RPMI8226 (cell line): ENCODE results near the gene ZNHIT6.

ENCODE experiments used
- DNase-seq: peaks from one replicate; pipeline ENCODE4 v3.0.0-alpha.2; 2015

ZNHIT6 gene

DNA sequence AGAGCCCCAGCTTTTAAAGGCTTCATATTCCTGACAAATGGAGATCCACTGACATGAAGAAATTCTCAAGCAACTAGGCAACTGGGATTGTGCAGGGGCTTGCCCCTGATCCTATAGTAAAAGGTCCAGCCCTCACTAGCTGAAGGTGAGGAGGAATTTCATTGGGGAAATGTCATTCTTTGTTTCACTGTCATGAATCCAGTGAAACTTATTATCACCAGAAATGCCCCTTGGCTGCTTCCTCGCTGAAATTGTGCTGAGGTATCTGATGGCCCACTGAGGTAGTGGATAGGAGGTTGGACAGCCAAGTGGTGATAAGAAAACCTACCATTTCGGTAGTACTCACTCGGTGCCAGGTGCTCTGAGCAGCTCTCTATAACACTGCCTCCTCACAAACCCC is 91.5 kb downstream of the ZNHIT6 start:
- DNase-seq = no peak

DNA sequence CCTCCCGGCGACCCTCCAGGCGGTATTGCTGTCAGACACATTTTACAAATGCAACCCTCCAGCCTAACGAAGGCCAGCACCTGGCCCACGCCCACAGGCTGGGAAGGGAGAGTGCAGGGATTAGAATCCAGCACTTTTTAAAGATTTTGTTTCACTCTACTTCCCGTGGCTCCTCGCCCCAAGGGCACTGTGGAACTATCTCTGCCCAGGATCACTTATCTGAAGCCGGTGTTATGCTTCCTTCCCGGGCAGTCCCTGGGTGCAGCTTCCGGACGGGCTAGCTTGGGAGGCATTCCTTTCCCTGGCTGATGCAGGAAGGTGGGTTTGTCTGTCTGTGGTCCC is 91.9 kb downstream of the ZNHIT6 start:
- DNase-seq = no peak

DNA sequence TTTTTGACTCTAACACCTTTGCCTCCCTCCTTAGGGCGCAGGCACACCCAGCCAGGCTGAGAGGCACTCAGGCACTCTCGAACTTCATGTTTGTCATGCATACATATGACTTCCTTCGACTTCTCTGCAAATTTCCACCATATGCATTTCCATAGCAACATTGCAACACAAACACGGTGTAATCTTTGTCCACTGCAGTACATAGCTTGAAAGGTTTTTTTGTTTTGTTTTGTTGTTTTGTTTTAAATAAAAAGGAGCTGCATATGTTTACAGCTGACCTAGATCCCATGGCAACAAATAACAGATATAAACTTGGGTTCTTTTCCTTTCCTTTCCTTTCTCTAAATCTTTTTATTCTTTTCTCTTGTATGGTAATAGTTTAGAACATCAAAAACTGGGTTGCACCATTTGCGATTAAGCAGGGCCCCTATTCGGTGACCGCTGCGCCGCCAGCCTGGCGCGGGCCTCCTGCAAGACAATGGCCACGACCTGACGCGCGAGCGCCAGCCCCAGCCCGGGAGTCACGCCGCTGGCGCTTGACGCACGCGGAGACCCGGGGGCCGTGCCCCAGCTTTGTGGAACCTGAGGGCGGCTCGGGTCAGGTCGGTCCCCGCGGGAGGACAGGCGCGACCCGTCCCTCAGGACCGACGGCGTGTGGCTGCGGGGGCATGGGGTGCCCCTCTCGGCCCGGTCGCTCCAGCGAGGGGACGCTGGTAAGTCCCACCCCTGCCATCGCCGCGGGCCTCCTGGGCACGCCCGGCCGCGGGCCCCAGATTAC is 92.5 kb downstream of the ZNHIT6 start:
- no peak for DNase-seq

DNA sequence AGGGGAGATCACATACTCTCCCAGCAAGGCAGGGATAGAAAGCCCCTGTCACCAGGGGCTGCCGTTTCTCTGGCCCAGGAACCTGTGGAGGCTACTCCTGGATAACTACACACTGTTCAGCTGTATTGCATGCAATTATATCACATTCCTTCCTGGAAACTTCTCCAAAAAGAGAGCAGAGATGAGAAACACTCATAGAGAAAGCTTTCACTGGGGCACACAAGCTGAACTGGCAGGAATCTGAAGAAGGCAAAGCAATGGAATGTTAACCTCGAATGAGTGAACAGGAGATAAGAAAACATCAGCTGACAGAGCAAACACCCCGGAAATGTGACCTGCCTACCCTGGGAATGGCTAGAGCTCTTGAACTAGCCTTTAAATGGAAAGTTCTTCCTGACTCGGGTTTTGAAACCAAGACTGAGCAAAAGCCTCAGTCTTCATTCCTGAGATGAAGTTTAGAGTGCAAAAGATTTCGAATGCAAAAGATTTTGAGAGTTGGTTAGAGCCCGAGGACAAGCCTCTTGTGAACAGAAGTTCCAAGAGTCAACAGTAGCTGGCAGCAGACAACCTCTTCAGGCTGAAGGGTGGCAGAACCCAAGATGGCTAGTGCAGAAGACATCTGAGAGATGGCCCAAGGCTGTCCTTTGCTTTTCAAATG is 95.4 kb downstream of the ZNHIT6 start:
- no peak for DNase-seq

DNA sequence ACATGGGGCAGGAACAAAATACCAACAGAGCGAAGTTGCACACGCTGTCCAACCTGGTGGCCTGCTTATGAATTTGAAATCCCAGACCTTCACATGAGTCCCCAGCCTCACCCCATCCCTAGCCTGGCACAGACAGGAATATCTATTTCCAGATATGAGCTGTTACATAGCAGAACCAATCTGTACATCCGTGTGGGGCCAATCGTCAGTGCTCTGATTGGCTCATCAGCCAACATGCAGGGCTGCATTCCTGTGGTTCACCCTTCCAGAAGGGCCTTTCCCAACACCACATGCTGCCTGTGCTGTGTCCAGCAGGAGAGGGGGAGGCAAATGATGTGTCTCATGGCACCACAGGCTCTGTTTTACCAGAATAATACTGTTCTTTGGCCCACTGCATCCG is 96.4 kb downstream of the ZNHIT6 start:
- DNase-seq = no peak

DNA sequence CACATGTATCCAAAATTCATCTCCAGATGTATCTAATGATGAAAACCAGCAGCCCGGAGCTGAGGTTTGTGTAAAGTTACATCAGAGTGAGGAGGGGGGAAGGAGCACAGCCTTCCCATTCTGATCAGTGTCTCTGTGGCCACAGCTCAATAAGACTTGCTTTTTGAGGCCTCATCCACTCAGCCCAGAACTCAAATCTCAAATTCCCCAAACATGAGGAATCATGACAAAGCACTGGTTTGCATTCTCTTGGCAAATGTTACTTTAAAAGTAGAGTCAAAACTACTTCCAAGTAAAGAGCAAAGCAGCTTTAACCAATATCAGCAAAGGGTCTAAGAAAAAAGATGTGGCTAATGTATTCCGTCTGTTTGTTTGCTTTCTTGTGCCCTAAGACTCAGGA is 96.8 kb downstream of the ZNHIT6 start:
- no peak for DNase-seq

DNA sequence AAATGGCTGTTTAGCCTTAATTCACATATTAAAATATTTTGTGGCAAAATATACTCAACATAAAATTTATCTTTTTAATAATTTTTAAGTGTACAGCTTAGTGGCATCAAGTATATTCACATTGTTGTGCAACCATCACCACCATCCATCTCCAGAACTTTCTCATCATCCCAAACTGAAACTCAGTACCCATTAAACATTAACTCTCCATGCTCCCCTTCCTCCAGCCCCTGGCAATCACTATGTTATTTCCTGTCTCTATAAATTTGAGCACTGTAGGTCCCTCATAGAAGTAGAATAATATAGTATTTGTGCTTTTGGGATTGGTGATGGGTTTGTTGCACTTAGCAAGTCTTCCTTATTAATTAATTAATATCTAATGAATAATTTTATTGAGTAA is 98.3 kb downstream of the ZNHIT6 start:
- no peak for DNase-seq

DNA sequence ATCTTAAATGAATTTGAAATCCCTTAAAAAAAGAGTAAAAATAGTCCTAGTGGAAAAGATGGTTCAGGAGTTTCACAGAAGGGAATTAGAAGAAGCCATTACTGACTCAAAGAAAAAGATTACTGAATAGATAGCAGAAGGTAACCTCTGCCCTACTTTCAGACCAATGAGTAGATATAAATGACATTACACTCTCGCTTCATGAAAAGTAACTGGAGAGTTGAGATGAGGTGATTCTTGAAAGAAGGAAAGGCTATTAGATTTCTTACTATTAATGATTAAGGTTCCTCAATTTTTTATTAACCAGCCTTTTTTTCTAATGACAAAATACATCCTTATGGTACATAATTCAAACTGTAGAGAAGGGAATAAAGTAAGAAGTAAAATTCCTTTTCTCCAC is 99.4 kb downstream of the ZNHIT6 start:
- DNase-seq = no peak

DNA sequence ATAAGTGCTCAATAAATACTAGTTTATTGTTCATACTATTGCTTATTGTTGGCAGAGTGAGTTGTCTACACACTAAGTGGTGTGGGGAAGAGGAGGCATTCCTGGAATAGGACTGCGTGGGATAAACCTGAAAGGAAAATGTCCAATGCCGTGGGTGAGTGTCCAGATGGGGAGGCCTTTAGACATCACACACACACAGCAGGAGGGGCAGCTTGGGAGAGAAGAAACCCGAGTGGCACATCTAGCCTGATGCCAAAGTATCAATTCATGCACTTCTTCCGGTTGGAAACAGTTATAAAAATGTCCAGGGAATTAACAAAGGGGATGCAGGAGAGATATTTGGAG is 100.3 kb downstream of the ZNHIT6 start:
- no peak for DNase-seq

DNA sequence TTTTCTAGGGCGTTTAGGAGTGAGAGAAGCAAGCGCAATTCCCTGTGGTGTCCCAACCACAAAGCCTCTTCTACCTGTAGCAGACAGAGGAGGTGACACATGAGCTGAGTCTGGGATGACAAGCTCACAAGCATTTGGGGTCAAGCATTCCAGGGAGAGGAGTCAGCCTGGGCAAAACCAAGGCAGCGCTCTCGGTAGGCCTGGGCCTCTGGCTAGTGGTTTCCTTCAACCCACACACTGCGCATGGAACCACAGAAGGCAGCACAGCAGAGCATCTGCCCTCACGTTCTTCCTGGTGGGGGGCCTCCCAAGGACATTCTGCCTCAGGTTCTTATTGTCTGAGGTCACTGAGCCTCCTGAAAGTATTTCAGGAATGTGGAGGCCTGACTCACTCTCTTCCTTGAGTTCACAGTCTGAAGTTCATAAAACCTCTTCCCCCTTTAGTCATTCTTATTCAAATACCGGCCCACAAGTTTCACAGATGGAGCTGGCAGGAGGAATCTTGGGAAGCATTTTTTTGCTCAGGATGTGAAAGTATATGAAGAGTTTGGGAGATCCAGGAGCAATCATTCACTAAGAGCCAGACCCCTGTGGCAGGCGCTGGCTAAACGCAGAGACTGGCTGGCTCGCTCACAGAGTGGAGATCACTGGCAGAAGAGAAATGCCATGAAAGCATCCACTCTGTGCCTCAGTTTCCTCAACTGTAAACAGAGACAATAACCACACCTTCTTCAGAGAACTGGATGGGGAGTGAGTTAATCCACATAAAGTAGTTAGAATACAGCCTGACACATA is 100.9 kb downstream of the ZNHIT6 start:
- DNase-seq = no peak

DNA sequence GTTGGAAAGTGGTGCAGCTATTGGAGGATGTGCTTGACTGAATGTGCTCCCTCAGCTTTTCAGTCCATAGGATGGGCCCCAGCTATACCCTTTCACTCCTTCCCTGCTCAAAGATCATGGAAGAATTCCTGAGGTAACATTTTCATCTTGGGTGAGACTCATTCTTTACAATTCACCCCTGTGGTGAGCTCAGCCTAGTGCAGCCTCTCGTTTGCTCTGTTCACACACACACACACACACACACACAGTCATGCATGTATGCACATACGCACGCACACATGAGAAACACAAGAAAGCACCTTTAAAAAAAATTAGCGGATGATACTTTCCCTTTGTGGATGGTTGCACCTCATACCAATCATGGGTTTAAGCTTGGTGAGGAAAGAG is 101.8 kb downstream of the ZNHIT6 start:
- DNase-seq = no peak

DNA sequence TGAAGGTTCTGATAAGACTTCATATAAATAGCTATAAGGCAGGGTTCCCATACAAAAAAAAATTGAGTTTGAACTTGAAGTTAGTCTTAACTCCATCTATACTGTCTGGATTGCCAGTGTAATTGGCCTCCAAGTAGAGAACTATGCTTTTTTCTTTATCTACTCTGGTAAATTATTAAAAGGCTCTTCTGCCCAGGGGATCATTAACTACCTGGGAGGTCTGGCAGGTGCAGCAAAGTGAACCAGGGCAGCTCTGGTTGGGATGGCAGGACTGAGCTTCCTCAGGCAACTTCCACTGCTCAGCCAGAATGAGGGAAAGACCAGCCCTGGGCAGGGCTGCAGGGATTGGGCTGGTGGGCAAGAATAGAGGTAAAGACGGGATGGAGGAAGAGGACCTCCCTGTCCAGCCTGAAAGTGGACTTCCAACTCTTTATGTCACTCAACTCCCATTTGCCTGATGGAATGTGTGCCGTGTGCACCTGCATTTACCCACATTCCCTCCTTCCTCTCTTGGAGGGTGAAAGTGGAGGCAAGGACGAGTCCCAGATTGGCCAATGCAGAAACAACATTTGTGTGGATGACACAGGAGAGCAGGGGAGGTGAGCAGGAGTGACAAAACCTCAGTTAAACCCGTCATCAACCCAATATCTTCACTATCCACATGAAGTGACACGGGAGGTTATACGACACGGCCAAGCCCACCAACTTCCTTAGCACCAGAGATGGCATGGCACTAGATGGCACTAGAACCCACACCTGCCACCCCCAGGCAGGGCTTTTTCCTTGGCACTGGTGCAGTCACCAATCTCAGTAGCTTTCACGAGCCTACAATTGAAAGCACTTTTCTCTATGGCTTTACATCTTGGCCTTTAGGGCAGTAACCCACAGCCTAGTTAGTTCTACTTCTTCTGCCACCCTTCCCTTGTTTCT is 102.5 kb downstream of the ZNHIT6 start:
- peak; percentile 22 for DNase-seq

DNA sequence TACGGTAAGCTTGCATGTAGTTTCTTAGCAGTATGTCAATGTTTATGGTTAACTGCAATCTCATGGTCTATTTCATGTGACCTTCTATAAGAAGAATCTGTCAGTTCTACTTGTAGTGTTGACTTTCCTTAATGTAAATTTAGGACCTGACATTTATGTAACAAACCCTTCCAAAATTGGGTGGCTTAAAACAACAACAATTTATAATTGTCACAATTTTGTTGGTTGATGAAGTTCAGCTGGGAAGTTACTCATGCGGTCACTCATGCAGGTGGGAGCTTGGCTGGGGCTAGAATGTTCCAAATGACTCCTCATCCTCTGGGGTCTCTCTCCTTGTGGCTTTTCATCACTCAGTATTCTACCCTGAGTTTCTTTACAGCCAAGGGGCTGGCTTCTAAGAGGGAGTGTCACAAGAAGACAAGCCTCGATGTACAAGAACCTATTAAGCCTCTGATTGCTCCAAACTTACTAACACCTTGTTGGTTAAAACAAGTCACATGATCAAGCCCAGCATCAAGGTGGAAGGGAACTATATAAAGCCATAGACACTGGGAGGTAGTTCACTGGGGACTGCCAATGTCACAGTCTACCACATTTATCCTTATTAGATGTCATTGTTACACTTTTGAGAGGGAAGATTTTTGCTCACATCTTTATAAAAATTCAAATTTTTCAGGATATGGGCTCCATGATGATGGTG is 103.8 kb downstream of the ZNHIT6 start:
- no peak for DNase-seq

DNA sequence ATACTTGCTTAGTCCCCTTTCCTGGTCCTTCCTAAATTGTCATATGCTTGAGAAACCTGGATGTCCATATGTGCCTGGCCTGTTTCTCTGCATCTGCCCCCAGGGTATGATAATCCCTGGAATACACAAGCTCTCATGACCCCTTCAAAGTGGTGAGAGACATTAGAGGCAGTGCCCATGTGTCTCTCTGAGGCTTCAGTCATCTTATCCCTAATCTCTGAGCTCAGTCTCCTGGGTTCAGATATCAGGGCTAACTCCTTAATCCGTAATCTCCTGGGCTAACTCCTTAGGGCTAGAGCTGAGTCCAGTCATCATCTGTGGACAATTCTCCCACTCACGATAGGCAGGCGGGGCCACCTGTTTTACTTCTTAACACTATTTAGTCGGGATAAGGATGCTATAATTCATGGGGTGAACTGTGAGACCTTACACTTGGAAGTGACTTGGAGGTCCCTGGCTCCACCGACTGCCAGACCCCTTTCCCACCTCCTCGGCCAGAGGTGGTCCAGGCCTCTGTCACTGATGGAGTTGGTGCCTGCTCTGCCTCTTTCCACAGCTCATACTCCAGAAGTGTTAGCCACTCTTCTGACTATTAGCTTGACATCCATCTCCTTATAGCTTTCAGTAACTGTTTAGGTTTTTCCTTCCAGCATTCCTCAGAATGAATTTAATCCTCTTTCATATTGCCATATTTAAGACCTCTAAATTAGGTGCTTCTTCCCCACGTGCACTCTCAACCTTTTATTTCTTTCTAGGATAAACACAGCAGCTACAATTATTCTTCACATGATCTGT is 105.0 kb downstream of the ZNHIT6 start:
- no peak for DNase-seq

DNA sequence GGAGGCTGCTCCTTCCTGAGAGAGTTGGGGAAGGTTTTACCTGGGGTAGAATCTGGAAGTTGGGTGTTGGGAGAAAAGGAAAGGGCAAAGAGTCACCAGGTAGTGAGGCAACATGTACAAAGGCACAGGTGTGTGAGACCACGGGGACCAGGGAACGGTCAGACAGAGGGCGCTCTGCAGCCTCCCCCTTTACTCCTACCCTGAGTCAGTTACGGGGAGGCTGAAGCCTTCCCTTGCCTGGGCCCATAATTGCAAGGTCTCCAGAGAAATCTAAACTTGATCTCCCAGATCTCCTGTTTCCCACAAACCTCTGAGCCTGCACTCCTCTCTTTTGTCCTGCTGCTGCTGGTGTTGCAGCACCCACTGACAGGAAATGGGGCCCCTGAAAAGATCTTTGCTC is 105.7 kb downstream of the ZNHIT6 start:
- DNase-seq = no peak

DNA sequence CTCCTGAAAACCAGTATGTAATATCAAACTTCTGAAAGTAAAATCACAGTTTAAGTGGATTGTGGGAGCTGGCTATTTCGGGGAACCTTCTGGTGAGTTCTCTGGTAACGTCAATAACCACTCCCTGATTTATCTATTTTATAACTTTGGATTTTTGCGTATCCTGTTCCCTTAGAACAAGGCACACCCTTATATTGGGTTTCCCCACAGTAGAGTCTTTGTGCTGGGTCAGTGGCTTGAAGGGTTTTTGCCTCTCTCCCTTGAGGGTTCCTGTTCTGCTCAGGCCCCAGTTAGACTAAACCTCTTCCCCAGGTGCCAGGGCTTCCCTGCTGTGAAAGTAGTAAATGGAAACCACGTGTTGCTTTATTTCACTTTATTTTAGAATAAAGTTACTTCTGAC is 106.3 kb downstream of the ZNHIT6 start:
- no peak for DNase-seq

DNA sequence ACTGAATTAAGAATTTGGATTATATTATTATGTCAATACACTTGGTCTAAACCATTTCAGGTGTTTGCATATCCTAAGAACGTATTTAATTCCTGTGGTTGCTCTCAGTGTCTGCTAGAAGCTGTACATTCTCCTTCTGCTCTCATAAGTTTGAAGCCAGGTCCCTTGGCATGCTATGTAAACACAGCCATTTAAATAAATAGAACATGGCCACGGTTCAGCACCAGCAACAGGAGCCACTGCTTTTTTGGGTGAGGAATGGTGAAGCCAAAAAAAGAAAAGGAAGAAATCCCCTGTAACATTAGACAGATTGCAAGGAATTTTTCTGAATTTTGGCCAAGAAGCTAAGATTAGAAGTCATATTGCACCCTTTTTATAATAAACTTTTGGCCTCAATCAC is 108.6 kb downstream of the ZNHIT6 start:
- no peak for DNase-seq
